Fibroblast of lung (primary cell): Measurements from ENCODE around the gene DAPK1. TPM values are rescaled to one million over a fixed set of nuclear protein-coding genes. Genes with fewer than 3 reads are reported as not detected.
A peak's percentile ranks its signal among the peaks of the same experiment; 100 is the strongest.

Experiments used
- DNase-seq, 2 donors: peaks; one replicate each; pipeline versions ENCODE4 v3.0.0 to v3.0.0-alpha.2; 2010; ENCODE audit warnings: low read depth in 2 of 2
- H2AFZ ChIP-seq: 2 replicates; pipeline ENCODE4 v1.5.1; 2012; ENCODE audit warnings: low read length, control low read depth, inconsistent platforms
- H3K27ac ChIP-seq: 2 replicates; pipeline ENCODE4 v1.5.1; 2011; ENCODE audit warnings: low read length, control low read depth; ENCODE audit not compliant: insufficient read depth
- H3K27me3 ChIP-seq: 2 replicates; pipeline ENCODE4 v1.5.1; 2011; ENCODE audit warnings: mild to moderate bottlenecking, low read length; ENCODE audit not compliant: control insufficient read depth, insufficient read depth
- H3K36me3 ChIP-seq: 2 replicates; pipeline ENCODE4 v1.5.1; 2011; ENCODE audit warnings: low read length; ENCODE audit not compliant: control insufficient read depth, insufficient read depth
- H3K4me1 ChIP-seq: 2 replicates; pipeline ENCODE4 v1.5.1; 2011; ENCODE audit warnings: low read length; ENCODE audit not compliant: control insufficient read depth, insufficient read depth; ENCODE audit errors: extremely low read depth
- H3K4me2 ChIP-seq: 2 replicates; pipeline ENCODE4 v1.5.1; 2011; ENCODE audit warnings: low read length, control low read depth; ENCODE audit not compliant: insufficient read depth; ENCODE audit errors: extremely low read depth
- H3K4me3 ChIP-seq, 4 experiments: fragments of 200-600 bp in 1 of 4; sonication (generic) in 1 of 4; replicated peaks in 1 of 4; 2 replicates each; pipeline ENCODE4 v1.5.1; 2011 to 2016; ENCODE audit warnings: low read length in 4 of 4, low read depth in 3 of 4, mild to moderate bottlenecking in 3 of 4, control low read depth in 2 of 4, inconsistent platforms in 1 of 4, mixed read lengths in 1 of 4; ENCODE audit not compliant: insufficient read depth in 1 of 4; ENCODE audit errors: control extremely low read depth in 1 of 4
- H3K79me2 ChIP-seq: 2 replicates; pipeline ENCODE4 v1.5.1; 2012; ENCODE audit warnings: mild to moderate bottlenecking, low read length, inconsistent platforms; ENCODE audit not compliant: control insufficient read depth, insufficient read depth
- H3K9ac ChIP-seq: 2 replicates; pipeline ENCODE4 v1.5.1; 2011; ENCODE audit warnings: mild to moderate bottlenecking, low read length, control low read depth; ENCODE audit not compliant: insufficient read depth
- H3K9me3 ChIP-seq: 2 replicates; pipeline ENCODE4 v1.5.1; 2012; ENCODE audit warnings: low read depth, low read length; ENCODE audit not compliant: control insufficient read depth, insufficient read depth
- H4K20me1 ChIP-seq: 2 replicates; pipeline ENCODE4 v1.5.1; 2011; ENCODE audit warnings: low read length; ENCODE audit not compliant: control insufficient read depth, insufficient read depth; ENCODE audit errors: extremely low read depth
- CTCF ChIP-seq, 2 donors: IDR thresholded peaks in 1 of 2; conservative IDR thresholded peaks in 1 of 2; 1 replicate in 1 of 2; 2 replicates in 1 of 2; pipeline ENCODE4 v1.5.1; 2011 to 2012; ENCODE audit warnings: low read length in 2 of 2, control low read depth in 1 of 2, inconsistent platforms in 1 of 2, low read depth in 1 of 2, mild to moderate bottlenecking in 1 of 2
- EZH2 ChIP-seq: IDR thresholded peaks from 2 replicates; pipeline ENCODE4 v1.5.1; 2012; ENCODE audit warnings: low read length, control low read depth, mild to moderate bottlenecking; ENCODE audit errors: missing control alignments
- polyA plus RNA-seq, 2 donors: library from polyadenylated mRNA; depleted of rRNA in 1 of 2; stranded (reverse) in 1 of 2; unstranded in 1 of 2; fragments of >200 nt; gene quantifications; 2 replicates each; pipeline ENCODE4 v1.2.1, GENCODE V29; 2011 to 2012; ENCODE audit warnings: missing spikeins in 1 of 2
- total RNA-seq: library from RNA; depleted of rRNA; stranded (reverse); fragments of >200 nt; gene quantifications from 2 replicates; pipeline ENCODE4 v1.2.1, GENCODE V29; 2014

The DAPK1 gene
- total and polyA plus RNA-seq, 2 donors (not counting 1 experiment from before 2014, with no cell fraction given), result 1.1 to 15.5 TPM

- peak overlapping the region; percentile 83 for H3K4me2 ChIP-seq
- H3K4me3 ChIP-seq, result peak overlapping the region in 3 of 4 experiments; percentile 9 to 42 (median 37)
- peaks cover 24% of the 10 kb centered on the region for H3K4me1 ChIP-seq
- no peak for DNase-seq
- no peaks in the 10 kb centered on the region for H3K79me2 ChIP-seq
- no peaks in the 10 kb centered on the region for H3K9me3 ChIP-seq
- no peak overlapping the region for H2AFZ ChIP-seq
- no peaks in the 10 kb centered on the region for H4K20me1 ChIP-seq
- TF ChIP-seq CTCF (conservative IDR thresholded peaks at IDR 0.05 in 1 of 2, IDR thresholded peaks at IDR 0.05 in 1 of 2; ENCODE audit: low read depth in 1 of 2, low read length in 2 of 2) (no peak), EZH2 (no peak)
- H3K36me3 ChIP-seq, result no peaks in the 10 kb centered on the region
- H3K9ac ChIP-seq, result peak overlapping the region; percentile 62
- no peaks in the 10 kb centered on the region for H3K27me3 ChIP-seq
- H3K27ac ChIP-seq, result peak overlapping the region; percentile 100
Measured at GRCh38 chr9:87713988-87714330, 216.3 kb downstream of the DAPK1 start.

- H3K79me2 ChIP-seq, result no peaks in the 10 kb centered on the region
- TF ChIP-seq CTCF (conservative IDR thresholded peaks at IDR 0.05 in 1 of 2, IDR thresholded peaks at IDR 0.05 in 1 of 2; ENCODE audit: low read depth in 1 of 2, low read length in 2 of 2) (no peak), EZH2 (no peak)
- peak overlapping the region; percentile 100 for H3K27ac ChIP-seq
- no peak overlapping the region for H3K9ac ChIP-seq
- peaks cover 24% of the 10 kb centered on the region for H3K4me1 ChIP-seq
- peak; percentile 79 to 93 for DNase-seq
- no peaks in the 10 kb centered on the region for H3K9me3 ChIP-seq
- H2AFZ ChIP-seq, result no peak overlapping the region
- H3K4me3 ChIP-seq, result no peak overlapping the region
- no peak overlapping the region for H3K4me2 ChIP-seq
- H3K36me3 ChIP-seq, result no peaks in the 10 kb centered on the region
- H3K27me3 ChIP-seq, result no peaks in the 10 kb centered on the region
- no peaks in the 10 kb centered on the region for H4K20me1 ChIP-seq
Measured at GRCh38 chr9:87714819-87715218, 217.2 kb downstream of the DAPK1 start.

GRCh38 chr9:87716141-87716540 lies 218.5 kb downstream of the DAPK1 start:
- Histone ChIP-seq H3K27ac (peak overlapping the region; percentile 100), H3K27me3 (no peaks in the 10 kb centered on the region)

More at GRCh38 chr9:87716141-87716540, 218.5 kb downstream of the DAPK1 start:
- no peak overlapping the region for H2AFZ ChIP-seq
- no peaks in the 10 kb centered on the region for H3K9me3 ChIP-seq
- no peak overlapping the region for H3K4me3 ChIP-seq
- no peak overlapping the region for H3K4me2 ChIP-seq
- no peaks in the 10 kb centered on the region for H4K20me1 ChIP-seq
- H3K36me3 ChIP-seq, result no peaks in the 10 kb centered on the region
- no peak for TF ChIP-seq EZH2
- no peak for TF ChIP-seq CTCF (conservative IDR thresholded peaks at IDR 0.05 in 1 of 2, IDR thresholded peaks at IDR 0.05 in 1 of 2; ENCODE audit: low read depth in 1 of 2, low read length in 2 of 2)
- H3K9ac ChIP-seq, result no peak overlapping the region
- no peaks in the 10 kb centered on the region for H3K79me2 ChIP-seq
- H3K4me1 ChIP-seq, result peaks cover 24% of the 10 kb centered on the region
- peak in 1 of 2 donors; percentile 7 for DNase-seq
